Glutamatergic neuron (in vitro differentiated cells): ENCODE results near the gene PGD. TPM values are rescaled to one million over a fixed set of nuclear protein-coding genes. Genes with fewer than 3 reads are reported as not detected.
"Not testable (repeated sequence)": the region's sequence is repeated elsewhere in the genome, so short reads cannot be mapped to it uniquely, and the experiment has no call there.

ENCODE experiments used
- DNase-seq: peaks from one replicate; pipeline ENCODE4 v3.0.0; 2022
- H3K27ac Mint-ChIP-seq: one replicate; pipeline ENCODE4 v1.8.0; 2020; ENCODE audit warnings: mild to moderate bottlenecking, mixed read lengths, inconsistent platforms; ENCODE audit not compliant: unreplicated experiment
- H3K27me3 Mint-ChIP-seq: one replicate; pipeline ENCODE4 v1.8.0; 2020; ENCODE audit warnings: mild to moderate bottlenecking, moderate library complexity, mixed read lengths, inconsistent platforms; ENCODE audit not compliant: unreplicated experiment
- H3K36me3 Mint-ChIP-seq: one replicate; pipeline ENCODE4 v1.8.0; 2020; ENCODE audit warnings: mild to moderate bottlenecking, mixed read lengths, inconsistent platforms; ENCODE audit not compliant: unreplicated experiment
- H3K4me1 Mint-ChIP-seq: one replicate; pipeline ENCODE4 v1.8.0; 2020; ENCODE audit warnings: mild to moderate bottlenecking, low read depth, mixed read lengths, inconsistent platforms; ENCODE audit not compliant: unreplicated experiment
- H3K4me3 Mint-ChIP-seq: one replicate; pipeline ENCODE4 v1.8.0; 2020; ENCODE audit warnings: mild to moderate bottlenecking, mixed read lengths, inconsistent platforms; ENCODE audit not compliant: unreplicated experiment
- H3K9me3 Mint-ChIP-seq: one replicate; pipeline ENCODE4 v1.8.0; 2020; ENCODE audit warnings: mild to moderate bottlenecking, moderate library complexity, mixed read lengths, inconsistent platforms; ENCODE audit not compliant: unreplicated experiment
- CTCF ChIP-seq: fragments of 200-600 bp; sonication (generic); IDR thresholded peaks from one replicate; pipeline ENCODE4 v1.5.0; 2021; ENCODE audit not compliant: partially characterized antibody, unreplicated experiment
- total RNA-seq: library from RNA; stranded (reverse); fragmentation: NEBNext Ultra II Directional; extraction: Animal tissue kit (Norgen Biotek cat#: 25700); gene quantifications from one replicate; pipeline ENCODE4 v1.2.1, GENCODE V29; 2021; ENCODE audit not compliant: unreplicated experiment

PGD gene
- total RNA-seq, 1 donor from 2014 or later, result 304 TPM

DNA sequence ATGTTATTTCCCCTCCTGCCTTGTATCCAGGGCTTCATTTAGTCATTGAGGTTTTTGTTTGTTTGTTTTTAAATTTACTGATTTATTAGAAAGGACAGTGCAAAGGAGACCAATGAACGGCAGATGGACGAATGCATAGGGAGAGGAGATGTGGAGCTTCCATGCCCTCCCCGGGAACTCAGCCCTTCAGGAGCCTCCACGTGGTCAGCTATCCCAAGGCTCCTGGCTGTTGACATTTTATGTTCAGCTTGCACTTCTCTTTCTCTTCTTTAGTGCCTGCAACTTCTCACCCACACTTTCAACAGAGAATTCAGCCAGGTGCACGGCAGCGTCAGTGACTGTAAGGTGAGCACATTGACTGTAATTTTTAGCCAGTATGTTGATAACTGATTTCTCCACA lies 30.7 kb upstream of the PGD start:
- Mint-ChIP-seq H3K4me3 (no peak overlapping the region), H3K4me1 (no peaks in the 10 kb centered on the region), H3K36me3 (peaks cover 5% of the 10 kb centered on the region), H3K27ac (no peak overlapping the region), H3K27me3 (peaks cover 8% of the 10 kb centered on the region), H3K9me3 (peaks cover 6% of the 10 kb centered on the region)
- TF ChIP-seq CTCF, result no peak
- no peak for DNase-seq

DNA sequence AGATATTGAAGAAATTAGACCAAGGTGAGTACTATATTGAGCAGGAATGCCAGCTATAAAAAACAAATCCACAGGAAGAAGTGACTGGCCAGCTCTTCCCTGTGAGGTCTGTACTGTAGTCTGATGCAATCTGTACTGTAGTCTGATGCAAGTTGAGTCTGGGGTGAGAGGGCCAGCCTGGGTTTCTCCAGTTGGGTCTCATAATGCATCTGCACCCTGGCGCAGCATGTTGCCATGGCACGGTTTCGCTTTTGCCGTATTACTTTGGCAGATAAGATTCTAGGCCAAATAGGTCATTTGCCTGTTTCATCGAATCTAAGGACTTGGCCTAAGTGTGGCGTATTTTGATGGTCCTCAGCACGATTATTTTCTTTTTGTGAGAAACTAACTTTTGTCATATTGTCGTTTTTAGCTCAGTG lies 24.4 kb upstream of the PGD start:
- no peak for DNase-seq
- no peak overlapping the region for H3K27ac Mint-ChIP-seq
- H3K4me1 Mint-ChIP-seq, result peaks cover 3% of the 10 kb centered on the region
- no peak for TF ChIP-seq CTCF
- no peak overlapping the region for H3K4me3 Mint-ChIP-seq
- no peaks in the 10 kb centered on the region for H3K36me3 Mint-ChIP-seq
- peaks cover 11% of the 10 kb centered on the region for H3K9me3 Mint-ChIP-seq
- peaks cover 4% of the 10 kb centered on the region for H3K27me3 Mint-ChIP-seq

DNA sequence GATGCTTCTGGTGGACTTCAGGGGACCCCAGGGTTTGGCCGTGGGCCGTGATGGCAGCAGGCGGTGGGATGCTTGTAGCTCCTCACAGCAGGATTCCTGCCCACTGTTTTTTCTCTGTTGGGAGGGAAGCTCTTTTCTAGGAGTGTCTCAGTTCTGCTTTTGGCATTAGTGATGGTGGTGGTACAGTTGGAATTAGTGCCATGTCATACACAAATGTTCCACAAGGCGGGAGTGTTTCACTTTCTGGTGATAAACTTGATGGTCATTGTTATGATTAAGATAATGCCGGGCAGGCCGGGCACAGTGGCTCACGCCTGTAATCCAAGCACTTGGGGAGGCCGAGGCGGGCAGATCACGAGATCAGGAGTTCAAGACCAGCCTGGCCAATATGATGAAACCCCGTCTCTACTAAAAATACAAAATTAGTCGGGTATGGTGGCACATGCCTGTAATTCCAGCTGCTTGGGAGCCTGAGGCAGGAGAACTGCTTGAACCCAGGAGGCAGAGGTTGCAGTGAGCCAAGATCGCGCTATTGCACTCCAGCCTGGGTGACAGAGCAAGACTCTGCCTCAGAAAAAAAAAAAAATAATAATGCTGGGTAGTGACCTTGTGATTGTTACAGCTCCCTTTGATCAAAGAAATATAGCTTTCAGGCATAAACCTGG lies 21.4 kb upstream of the PGD start:
- H3K36me3 Mint-ChIP-seq, H3K4me3 Mint-ChIP-seq, H3K27me3 Mint-ChIP-seq, H3K4me1 Mint-ChIP-seq, H3K9me3 Mint-ChIP-seq: not testable (repeated sequence)
- TF ChIP-seq CTCF, result peak; percentile 75
- H3K27ac Mint-ChIP-seq, result peak overlapping the region; percentile 79
- peak; percentile 43 for DNase-seq

GRCh38 chr1:10378081-10378841 lies 20.6 kb upstream of the PGD start:
- H3K4me1 Mint-ChIP-seq, result peaks cover 3% of the 10 kb centered on the region
- peaks cover 14% of the 10 kb centered on the region for H3K9me3 Mint-ChIP-seq
- DNase-seq, result no peak
- H3K27me3 Mint-ChIP-seq, result peaks cover 2% of the 10 kb centered on the region
- H3K36me3 Mint-ChIP-seq, result peaks cover 6% of the 10 kb centered on the region
- peak overlapping the region; percentile 50 for H3K27ac Mint-ChIP-seq
- H3K4me3 Mint-ChIP-seq, result no peak overlapping the region
- TF ChIP-seq CTCF, result no peak

DNA sequence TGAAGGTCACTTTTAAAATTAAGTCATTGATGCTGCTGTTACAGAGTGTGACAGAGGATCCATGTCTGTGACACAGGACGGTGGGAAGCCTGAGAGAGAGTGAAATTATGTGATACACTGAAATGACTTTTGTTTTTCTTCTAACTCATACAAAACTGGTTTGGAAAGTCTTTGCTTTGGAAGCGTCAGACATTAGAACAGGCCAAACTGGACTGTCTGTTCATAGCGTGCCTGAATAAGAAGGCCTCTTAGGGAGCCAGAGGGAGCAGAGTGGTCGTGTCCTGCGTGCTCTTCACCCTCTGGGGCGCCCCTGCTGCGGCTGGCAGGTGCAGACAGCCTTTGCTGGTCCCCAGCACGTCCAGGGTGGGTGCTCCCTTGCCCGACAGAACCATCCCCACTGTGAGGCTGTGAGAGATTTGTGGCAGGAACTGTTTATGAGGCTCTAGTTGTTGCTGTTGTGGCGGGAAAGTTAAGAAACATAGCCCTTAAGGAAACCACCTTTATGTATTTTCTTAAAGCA lies 19.7 kb upstream of the PGD start:
- peaks cover 2% of the 10 kb centered on the region for H3K27me3 Mint-ChIP-seq

More for the DNA sequence above, 19.7 kb upstream of the PGD start:
- DNase-seq, result no peak
- peaks cover 8% of the 10 kb centered on the region for H3K36me3 Mint-ChIP-seq
- peaks cover 4% of the 10 kb centered on the region for H3K4me1 Mint-ChIP-seq
- H3K9me3 Mint-ChIP-seq, result peaks cover 17% of the 10 kb centered on the region
- H3K4me3 Mint-ChIP-seq, result no peak overlapping the region
- TF ChIP-seq CTCF, result no peak
- H3K27ac Mint-ChIP-seq, result peak overlapping the region; percentile 26
